ENCODE data around the gene GPRC5A.

GRCh38 chr12:12930633-12931219 is 39.4 kb downstream of the GPRC5A start:
- TF ChIP-seq CTCF (IDR thresholded peaks at IDR 0.05; ENCODE audit: low read length) (no peak), EZH2 (optimal IDR thresholded peaks at IDR 0.05; ENCODE audit: low read depth, low read length) (no peak), EZH2phosphoT487 (IDR thresholded peaks at IDR 0.05; ENCODE audit: low read length) (no peak)

All from MM.1S (cell line).